Measurements from ENCODE around the gene SYCP2. TPM values are rescaled to one million over a fixed set of nuclear protein-coding genes. Genes with fewer than 3 reads are reported as not detected.

The SYCP2 gene
- total and polyA plus RNA-seq, 2 donors from 2014 or later, result 2.1 to 3.0 TPM

DNA sequence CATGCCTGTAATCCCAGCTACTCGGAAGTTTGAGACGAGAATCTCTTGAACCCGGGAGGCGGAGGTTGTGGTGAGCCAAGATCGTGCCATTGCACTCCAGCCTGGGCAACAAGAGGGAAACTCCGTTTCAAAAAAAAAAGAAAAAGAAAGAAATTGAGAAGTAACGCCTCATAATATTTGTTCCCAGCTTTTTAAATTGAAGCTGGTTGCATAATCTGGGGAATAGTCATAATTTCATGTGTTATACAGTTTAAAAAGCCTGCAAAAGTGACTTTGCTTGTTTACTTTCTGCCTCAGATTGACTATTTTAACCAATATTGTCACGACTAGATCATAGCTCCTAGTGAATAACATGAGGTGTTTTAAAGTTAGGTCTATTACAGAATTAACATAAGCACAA lies 13.9 kb upstream of the SYCP2 start:
- DNase-seq (no peak), FAIRE-seq (no peak)
- no peak overlapping the region for H3K9ac ChIP-seq (ENCODE audit: low read length in 3 of 3)
- no peak overlapping the region for H3K4me3 ChIP-seq (ENCODE audit: low read length in 3 of 3)
- H3K9me3 ChIP-seq (ENCODE audit: control insufficient read depth in 2 of 3, insufficient read depth in 1 of 3, low read length in 3 of 3), result no peaks in the 10 kb centered on the region
- H3K27ac ChIP-seq (ENCODE audit: low read depth in 2 of 2, low read length in 2 of 2), result no peak overlapping the region
- H3K4me1 ChIP-seq (ENCODE audit: control insufficient read depth in 2 of 3, insufficient read depth in 2 of 3, low read depth in 1 of 3, low read length in 3 of 3), result peaks cover 0 to 3% (median 0%) of the 10 kb centered on the region in 3 donors
- TF ChIP-seq, protein P1, sequence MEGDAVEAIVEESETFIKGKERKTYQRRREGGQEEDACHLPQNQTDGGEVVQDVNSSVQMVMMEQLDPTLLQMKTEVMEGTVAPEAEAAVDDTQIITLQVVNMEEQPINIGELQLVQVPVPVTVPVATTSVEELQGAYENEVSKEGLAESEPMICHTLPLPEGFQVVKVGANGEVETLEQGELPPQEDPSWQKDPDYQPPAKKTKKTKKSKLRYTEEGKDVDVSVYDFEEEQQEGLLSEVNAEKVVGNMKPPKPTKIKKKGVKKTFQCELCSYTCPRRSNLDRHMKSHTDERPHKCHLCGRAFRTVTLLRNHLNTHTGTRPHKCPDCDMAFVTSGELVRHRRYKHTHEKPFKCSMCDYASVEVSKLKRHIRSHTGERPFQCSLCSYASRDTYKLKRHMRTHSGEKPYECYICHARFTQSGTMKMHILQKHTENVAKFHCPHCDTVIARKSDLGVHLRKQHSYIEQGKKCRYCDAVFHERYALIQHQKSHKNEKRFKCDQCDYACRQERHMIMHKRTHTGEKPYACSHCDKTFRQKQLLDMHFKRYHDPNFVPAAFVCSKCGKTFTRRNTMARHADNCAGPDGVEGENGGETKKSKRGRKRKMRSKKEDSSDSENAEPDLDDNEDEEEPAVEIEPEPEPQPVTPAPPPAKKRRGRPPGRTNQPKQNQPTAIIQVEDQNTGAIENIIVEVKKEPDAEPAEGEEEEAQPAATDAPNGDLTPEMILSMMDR (IDR thresholded peaks at IDR 0.05; ENCODE audit: borderline replicate concordance, extremely low read depth, insufficient read depth), result no peak
- intact Hi-C loops (cut with DNase I), result no loop called here
- no peaks in the 10 kb centered on the region for H3K27me3 ChIP-seq (ENCODE audit: control insufficient read depth, insufficient read depth, low read length)
- H3K36me3 ChIP-seq (ENCODE audit: control insufficient read depth in 2 of 3, insufficient read depth in 3 of 3, low read length in 3 of 3), result peaks cover 0 to 26% (median 4%) of the 10 kb centered on the region in 3 donors

DNA sequence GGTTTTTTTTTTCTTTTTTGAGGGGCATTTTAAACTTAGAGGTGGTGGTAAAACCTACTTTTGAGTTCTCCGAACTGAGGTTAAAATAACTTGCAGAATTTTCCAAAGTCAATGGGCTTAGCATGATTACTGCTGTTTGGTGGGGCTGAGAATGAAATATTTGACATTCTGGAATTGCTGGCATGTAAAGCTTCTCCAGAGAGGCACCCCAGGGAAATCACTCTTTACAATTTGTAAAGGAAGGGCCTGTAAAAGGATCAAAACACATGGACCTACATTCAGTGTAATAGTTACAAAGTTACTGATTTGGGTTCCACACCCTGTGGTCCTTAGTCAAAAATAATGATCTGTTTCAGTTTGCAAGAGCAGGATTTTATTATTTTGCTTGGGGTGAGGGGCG lies 12.3 kb upstream of the SYCP2 start:
- Histone ChIP-seq H3K4me3 (ENCODE audit: low read length in 3 of 3) (no peak overlapping the region), H3K9ac (ENCODE audit: low read length in 3 of 3) (no peak overlapping the region), H3K4me1 (ENCODE audit: control insufficient read depth in 2 of 3, insufficient read depth in 2 of 3, low read depth in 1 of 3, low read length in 3 of 3) (peaks cover 4 to 8% (median 5%) of the 10 kb centered on the region in 3 donors), H3K36me3 (ENCODE audit: control insufficient read depth in 2 of 3, insufficient read depth in 3 of 3, low read length in 3 of 3) (peaks cover 0 to 26% (median 4%) of the 10 kb centered on the region in 3 donors), H3K9me3 (ENCODE audit: control insufficient read depth in 2 of 3, insufficient read depth in 1 of 3, low read length in 3 of 3) (no peaks in the 10 kb centered on the region), H3K27ac (ENCODE audit: low read depth in 2 of 2, low read length in 2 of 2) (no peak overlapping the region), H3K27me3 (ENCODE audit: control insufficient read depth, insufficient read depth, low read length) (no peaks in the 10 kb centered on the region)
- FAIRE-seq (no peak), DNase-seq (no peak)
- intact Hi-C loops (cut with DNase I), result no loop called here
- TF ChIP-seq, protein P1 (IDR thresholded peaks at IDR 0.05; ENCODE audit: borderline replicate concordance, extremely low read depth, insufficient read depth), result no peak

DNA sequence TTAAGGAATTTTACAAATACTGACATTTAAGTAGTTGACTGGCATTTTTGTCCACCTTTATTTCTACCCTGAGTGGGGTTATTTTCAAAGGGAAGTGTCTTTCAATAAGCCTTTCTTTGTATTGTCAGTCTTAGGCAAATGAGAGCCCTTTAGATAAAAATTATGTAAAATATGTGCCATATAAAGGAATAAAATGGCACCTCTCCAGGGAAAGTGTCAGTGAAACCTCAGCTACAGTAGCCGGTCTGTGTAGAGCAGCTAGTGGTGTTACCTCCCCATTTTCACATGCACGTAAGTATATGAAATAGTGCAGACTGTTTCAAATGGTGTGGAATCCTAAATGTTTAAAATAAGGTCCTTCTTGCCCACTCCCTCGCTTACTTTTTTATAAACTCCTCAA lies 11.7 kb upstream of the SYCP2 start:
- H3K4me3 ChIP-seq (ENCODE audit: low read length in 3 of 3), result no peak overlapping the region
- H3K27ac ChIP-seq (ENCODE audit: low read depth in 2 of 2, low read length in 2 of 2), result no peak overlapping the region
- no peaks in the 10 kb centered on the region for H3K9me3 ChIP-seq (ENCODE audit: control insufficient read depth in 2 of 3, insufficient read depth in 1 of 3, low read length in 3 of 3)
- intact Hi-C loops (cut with DNase I), result no loop called here
- TF ChIP-seq, protein P1 (IDR thresholded peaks at IDR 0.05; ENCODE audit: borderline replicate concordance, extremely low read depth, insufficient read depth), result no peak
- DNase-seq, result no peak
- no peak for FAIRE-seq
- H3K9ac ChIP-seq (ENCODE audit: low read length in 3 of 3), result no peak overlapping the region
- peaks cover 4 to 8% (median 5%) of the 10 kb centered on the region in 3 donors for H3K4me1 ChIP-seq (ENCODE audit: control insufficient read depth in 2 of 3, insufficient read depth in 2 of 3, low read depth in 1 of 3, low read length in 3 of 3)
- peaks cover 0 to 26% (median 4%) of the 10 kb centered on the region in 3 donors for H3K36me3 ChIP-seq (ENCODE audit: control insufficient read depth in 2 of 3, insufficient read depth in 3 of 3, low read length in 3 of 3)
- H3K27me3 ChIP-seq (ENCODE audit: control insufficient read depth, insufficient read depth, low read length), result no peaks in the 10 kb centered on the region

DNA sequence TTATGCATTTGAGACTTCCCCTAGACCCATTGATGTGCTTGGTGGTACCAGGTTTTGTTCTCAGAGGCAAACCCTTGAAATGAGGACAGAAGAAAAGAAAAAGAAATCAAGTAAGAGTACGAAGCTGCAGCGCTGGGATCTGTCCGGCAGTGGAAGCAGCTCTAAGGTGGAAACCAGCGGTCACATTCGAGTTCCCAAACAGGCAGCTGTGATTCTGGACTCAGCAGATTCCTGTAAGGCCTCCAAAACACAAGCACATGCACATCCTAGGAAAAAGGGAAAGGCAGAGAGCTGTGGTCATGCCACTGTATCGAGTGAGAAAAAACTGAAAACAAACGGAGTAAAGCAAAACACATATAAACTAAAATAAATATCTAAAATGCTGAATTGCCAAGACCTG lies 11.3 kb upstream of the SYCP2 start:
- intact Hi-C loops (cut with DNase I), result no loop called here
- no peak overlapping the region for H3K27ac ChIP-seq (ENCODE audit: low read depth in 2 of 2, low read length in 2 of 2)
- no peak for FAIRE-seq

More for the DNA sequence above, 11.3 kb upstream of the SYCP2 start:
- no peaks in the 10 kb centered on the region for H3K27me3 ChIP-seq (ENCODE audit: control insufficient read depth, insufficient read depth, low read length)
- H3K4me1 ChIP-seq (ENCODE audit: control insufficient read depth in 2 of 3, insufficient read depth in 2 of 3, low read depth in 1 of 3, low read length in 3 of 3), result peaks cover 4 to 8% (median 5%) of the 10 kb centered on the region in 3 donors
- TF ChIP-seq, protein P1 (IDR thresholded peaks at IDR 0.05; ENCODE audit: borderline replicate concordance, extremely low read depth, insufficient read depth), result no peak
- no peak overlapping the region for H3K9ac ChIP-seq (ENCODE audit: low read length in 3 of 3)
- no peak for DNase-seq
- H3K9me3 ChIP-seq (ENCODE audit: control insufficient read depth in 2 of 3, insufficient read depth in 1 of 3, low read length in 3 of 3), result no peaks in the 10 kb centered on the region
- no peak overlapping the region for H3K4me3 ChIP-seq (ENCODE audit: low read length in 3 of 3)
- peaks cover 0 to 24% (median 4%) of the 10 kb centered on the region in 3 donors for H3K36me3 ChIP-seq (ENCODE audit: control insufficient read depth in 2 of 3, insufficient read depth in 3 of 3, low read length in 3 of 3)
